ENCODE measurements around the gene SMAD6. TPM values are rescaled to one million over a fixed set of nuclear protein-coding genes. Genes with fewer than 3 reads are reported as not detected.

The SMAD6 gene
- total and polyA plus RNA-seq, 10 of the 15 experiments (the other 5 are each of a cell fraction or from before 2014, with no cell fraction given) = under 0.01 to 0.10 (median 0.03) TPM; not detected in 7

- H3K36me3 ChIP-seq (ENCODE audit: control insufficient read depth in 2 of 2, insufficient read depth in 2 of 2, low read length in 1 of 2) = no peaks in the 10 kb centered on the region
- CTCF ChIA-PET = interaction anchor here (1.8 kb wide), 1 partner anchor 102 kb away, joined by 5 read pairs; no protein-coding TSS in a partner anchor
- no peak for FAIRE-seq
- H3K79me2 ChIP-seq (ENCODE audit: control insufficient read depth, insufficient read depth, low read length) = no peaks in the 10 kb centered on the region
- POLR2A ChIA-PET = no interaction called here
- no peaks in the 10 kb centered on the region for H3K9me3 ChIP-seq (replicated peaks; ENCODE audit: control insufficient read depth, insufficient read depth, low read length)
- H3K4me2 ChIP-seq (ENCODE audit: control insufficient read depth, insufficient read depth) = no peak overlapping the region
- TF ChIP-seq SREBF2 (IDR thresholded peaks at IDR 0.05; ENCODE audit: low read length) (no peak), MAX (IDR thresholded peaks at IDR 0.05; ENCODE audit: low read depth, low read length) (no peak), BCL11A (IDR thresholded peaks at IDR 0.05; ENCODE audit: low read depth, low read length) (no peak), SKIL (IDR thresholded peaks at IDR 0.05; ENCODE audit: low read depth, poor library complexity, severe bottlenecking) (no peak), E4F1 (IDR thresholded peaks at IDR 0.05; ENCODE audit: borderline replicate concordance, partially characterized antibody) (no peak), SREBF1 (IDR thresholded peaks at IDR 0.05; ENCODE audit: low read length) (no peak), ZBTB11 (CRISPR knock-in tag; IDR thresholded peaks at IDR 0.05) (no peak), SPI1 (IDR thresholded peaks at IDR 0.05; ENCODE audit: borderline replicate concordance, insufficient read depth, low read depth, low read length) (no peak), RB1 (IDR thresholded peaks at IDR 0.05; ENCODE audit: borderline replicate concordance) (no peak)
- in situ Hi-C loops (cut with MboI) = no loop called here
- no peak overlapping the region for H3K4me3 ChIP-seq
- peaks cover 0 to 1% of the 10 kb centered on the region in 2 experiments; a peak in 2 of 4 replicates for H3K27me3 ChIP-seq (replicated peaks in 1 of 2; ENCODE audit: control insufficient read depth in 2 of 2, insufficient read depth in 2 of 2, low read length in 1 of 2)
- intact Hi-C loops (cut with micrococcal nuclease; ENCODE audit: unreplicated experiment) = no loop called here
- H2AFZ ChIP-seq (ENCODE audit: control insufficient read depth, low read depth, low read length) = no peak overlapping the region
- no peak overlapping the region for H3K9ac ChIP-seq (ENCODE audit: control insufficient read depth, insufficient read depth, low read length)
- no peaks in the 10 kb centered on the region for H4K20me1 ChIP-seq (ENCODE audit: control insufficient read depth, insufficient read depth)
- H3K27ac ChIP-seq (ENCODE audit: control insufficient read depth, insufficient read depth) = no peak overlapping the region
- 47% methylated on average over 8 of the region's 8 CpGs for WGBS (ENCODE audit: insufficient coverage, insufficient replicate concordance, low lambda C conversion rate, missing lambda C conversion rate)
- no TSS peak for BruUV-seq (replicated peaks)
- SMC1A ChIA-PET (ENCODE audit: uncharacterized antibody, unreplicated experiment) = interaction anchor here (0.6 kb wide), 1 partner anchor 661 kb away, joined by 3 read pairs; no protein-coding TSS in a partner anchor
- no peaks in the 10 kb centered on the region for H3K4me1 ChIP-seq (ENCODE audit: control insufficient read depth, insufficient read depth, low read length)
- DNase-seq (ENCODE audit: low read depth, low spot score) = no peak
- no peak for ATAC-seq
- RAD21 ChIA-PET (ENCODE audit: unreplicated experiment) = no interaction called here
These were observed 19.0 kb downstream of the SMAD6 start for GRCh38 chr15:66721020-66721419.

Data from GM12878 (cell line).